DND-41 (cell line): ENCODE results near the gene SIGLEC6.

ENCODE experiments used
- CTCF ChIP-seq: IDR thresholded peaks from 2 replicates; pipeline ENCODE4 v1.5.1; 2012; ENCODE audit warnings: borderline replicate concordance, low read length, moderate library complexity, mild to moderate bottlenecking; ENCODE audit not compliant: poor library complexity, severe bottlenecking; ENCODE audit errors: extremely low read depth
- EZH2 ChIP-seq: IDR thresholded peaks from 3 replicates; pipeline ENCODE4 v1.6.1; 2012; ENCODE audit warnings: borderline replicate concordance, low read depth, mild to moderate bottlenecking, moderate library complexity, low read length, inconsistent platforms; ENCODE audit not compliant: severe bottlenecking

GRCh38 chr19:51469162-51469561 is 62.3 kb downstream of the SIGLEC6 start:
- TF ChIP-seq CTCF (no peak), EZH2 (no peak)
